Activated B cell treated with CpG ODN at 0.5 μM for 24 hours (primary cell): Measurements from ENCODE around the gene TCOF1. TPM values are rescaled to one million over a fixed set of nuclear protein-coding genes. Genes with fewer than 3 reads are reported as not detected.

Experiments used
- ATAC-seq: fragments of 200-7000 bp; cut with Tn5 transposase; one replicate; pipeline ENCODE4 v1.10.0; 2021; ENCODE audit warnings: low read depth, mild to moderate bottlenecking, moderate library complexity
- CTCF ChIA-PET: fragments of 350-600 bp; sonication (Branson Sonifier 250); formaldehyde crosslinking; loops from one replicate; lab custom pipeline; 2021; ENCODE audit warnings: antibody characterized with exemption; lab: Charles Lee
- POLR2A ChIA-PET: fragments of 350-600 bp; sonication (Branson Sonifier 250); formaldehyde crosslinking; loops from one replicate; lab custom pipeline; 2021; ENCODE audit warnings: antibody characterized with exemption; lab: Charles Lee
- DNase-seq: peaks from one replicate; pipeline ENCODE4 v3.0.0; 2022
- H3K27ac Mint-ChIP-seq: one replicate; pipeline ENCODE4 v1.8.0; 2020; ENCODE audit warnings: mixed read lengths
- H3K27me3 Mint-ChIP-seq: one replicate; pipeline ENCODE4 v1.8.0; 2021; ENCODE audit warnings: mixed read lengths
- H3K36me3 Mint-ChIP-seq: one replicate; pipeline ENCODE4 v1.8.0; 2021; ENCODE audit warnings: low read depth, mixed read lengths
- H3K4me1 Mint-ChIP-seq: one replicate; pipeline ENCODE4 v1.8.0; 2021; ENCODE audit warnings: mixed read lengths
- H3K4me3 Mint-ChIP-seq: one replicate; pipeline ENCODE4 v1.8.0; 2020; ENCODE audit warnings: mild to moderate bottlenecking, mixed read lengths
- H3K9me3 Mint-ChIP-seq: one replicate; pipeline ENCODE4 v1.8.0; 2020; ENCODE audit warnings: mixed read lengths
- CTCF ChIP-seq: fragments of 200-600 bp; IDR thresholded peaks from one replicate; pipeline ENCODE4 v1.8.0; 2022; ENCODE audit warnings: antibody characterized with exemption, mild to moderate bottlenecking
- intact Hi-C: fragments of 100-400 bp; cut with micrococcal nuclease; formaldehyde crosslinking; loops from one replicate; pipeline ENCODE4 v1.15.1; 2024
- total RNA-seq: library from RNA; stranded (reverse); gene quantifications from 2 replicates; pipeline ENCODE4 v1.2.3, GENCODE V29; 2022

The TCOF1 gene
- total RNA-seq, 1 donor from 2014 or later = 76.1 TPM

GRCh38 chr5:150363185-150363584 lies 5.7 kb downstream of the TCOF1 start:
- TF ChIP-seq CTCF = no peak
- H3K4me3 Mint-ChIP-seq = no peak overlapping the region
- intact Hi-C loops = no loop called here
- no peaks in the 10 kb centered on the region for H3K27me3 Mint-ChIP-seq
- H3K27ac Mint-ChIP-seq = no peak overlapping the region
- no peak for DNase-seq
- POLR2A ChIA-PET = interaction anchor here (0.8 to 3.2 kb wide), 4 partner anchors 13 to 396 kb away, joined by 3 to 14 read pairs (median 3); partner anchors contain the start of gene DCTN4
- no peaks in the 10 kb centered on the region for H3K9me3 Mint-ChIP-seq
- ATAC-seq = no peak
- CTCF ChIA-PET = interaction anchor here (0.9 kb wide), 1 partner anchor 73 kb away, joined by 3 read pairs; no protein-coding TSS in a partner anchor
- peaks cover 75% of the 10 kb centered on the region for H3K36me3 Mint-ChIP-seq
- H3K4me1 Mint-ChIP-seq = peaks cover 47% of the 10 kb centered on the region

GRCh38 chr5:150364004-150364403 lies 6.5 kb downstream of the TCOF1 start:
- peaks cover 83% of the 10 kb centered on the region for H3K36me3 Mint-ChIP-seq
- ATAC-seq (no peak), DNase-seq (no peak)
- intact Hi-C loops = no loop called here
- H3K4me1 Mint-ChIP-seq = peaks cover 38% of the 10 kb centered on the region
- H3K27me3 Mint-ChIP-seq = no peaks in the 10 kb centered on the region
- no peak overlapping the region for H3K4me3 Mint-ChIP-seq
- POLR2A ChIA-PET = interaction anchor here (0.5 to 3.2 kb wide), 3 partner anchors 35 to 79 kb away, joined by 3 to 14 read pairs (median 3); no protein-coding TSS in a partner anchor
- CTCF ChIA-PET = no interaction called here
- no peak overlapping the region for H3K27ac Mint-ChIP-seq
- H3K9me3 Mint-ChIP-seq = no peaks in the 10 kb centered on the region
- no peak for TF ChIP-seq CTCF

- intact Hi-C loops = no loop called here
- ATAC-seq = no peak
- no peak for TF ChIP-seq CTCF
- Mint-ChIP-seq H3K27ac (no peak overlapping the region), H3K4me3 (no peak overlapping the region), H3K4me1 (no peaks in the 10 kb centered on the region), H3K36me3 (peaks cover 89% of the 10 kb centered on the region), H3K27me3 (no peaks in the 10 kb centered on the region), H3K9me3 (no peaks in the 10 kb centered on the region)
- ChIA-PET POLR2A (interaction anchor here (1.2 kb wide), 1 partner anchor 31 kb away, joined by 3 read pairs; no protein-coding TSS in a partner anchor), CTCF (no interaction called here)
- DNase-seq = no peak
Measured at GRCh38 chr5:150368526-150368925, 11.0 kb downstream of the TCOF1 start.

- Mint-ChIP-seq H3K27me3 (no peaks in the 10 kb centered on the region), H3K9me3 (no peaks in the 10 kb centered on the region), H3K4me1 (no peaks in the 10 kb centered on the region), H3K4me3 (no peak overlapping the region), H3K36me3 (peaks cover 96% of the 10 kb centered on the region), H3K27ac (no peak overlapping the region)
- DNase-seq (no peak), ATAC-seq (no peak)
- ChIA-PET POLR2A (interaction anchor here (1.2 kb wide), 1 partner anchor 15 kb away, joined by 5 read pairs; the partner anchor contains the start of gene TCOF1), CTCF (no interaction called here)
- intact Hi-C loops = no loop called here
- no peak for TF ChIP-seq CTCF
Measured at GRCh38 chr5:150372639-150373038, 15.1 kb downstream of the TCOF1 start.

GRCh38 chr5:150374651-150375050 lies 17.2 kb downstream of the TCOF1 start:
- H3K27me3 Mint-ChIP-seq = no peaks in the 10 kb centered on the region
- no peak for ATAC-seq
- H3K36me3 Mint-ChIP-seq = peaks cover 96% of the 10 kb centered on the region
- no peak for DNase-seq
- POLR2A ChIA-PET = no interaction called here
- H3K9me3 Mint-ChIP-seq = no peaks in the 10 kb centered on the region
- intact Hi-C loops = no loop called here
- CTCF ChIA-PET = no interaction called here
- no peak overlapping the region for H3K4me3 Mint-ChIP-seq
- H3K27ac Mint-ChIP-seq = no peak overlapping the region
- no peaks in the 10 kb centered on the region for H3K4me1 Mint-ChIP-seq
- TF ChIP-seq CTCF = no peak
